K562 (cell line): ENCODE measurements around the gene ARHGEF35. TPM values are rescaled to one million over a fixed set of nuclear protein-coding genes. Genes with fewer than 3 reads are reported as not detected.
"Not testable (repeated sequence)": the region's sequence is repeated elsewhere in the genome, so short reads cannot be mapped to it uniquely, and the experiment has no call there.

ENCODE experiments used
- ATAC-seq: fragments of 200-7000 bp; cut with Tn5 transposase; 3 replicates; pipeline ENCODE4 v1.9.1; 2020; ENCODE audit warnings: moderate library complexity
- BruUV-seq: library from RNA; stranded (reverse); fragments of 400-500 nt; replicated peaks from 2 replicates; lab custom pipeline; 2021; lab: Mats Ljungman, UMichigan
- CTCF ChIA-PET: fragments of 300-600 bp; formaldehyde crosslinking; extraction: SDS; loops from one replicate; lab custom pipeline; 2021; ENCODE audit warnings: low intra/inter-chr PET ratio; lab: Yijun Ruan, JAX
- POLR2A ChIA-PET: fragments of 300-600, 350-650 bp; sonication (Branson Sonifier 250); formaldehyde crosslinking; extraction: SDS; loops from one replicate; lab custom pipeline; 2021; ENCODE audit warnings: antibody characterized with exemption, inconsistent platforms; lab: Yijun Ruan, JAX
- DNase-seq, 4 experiments: peaks; one replicate each; pipeline versions ENCODE4 v3.0.0 to v3.0.0-alpha.2; 2011 to 2018; ENCODE audit warnings: low spot score in 3 of 4, mixed read lengths in 3 of 4; ENCODE audit errors: extremely low read depth in 1 of 4
- FAIRE-seq: peaks from 2 replicates; lab custom pipeline; 2011; peaks lifted over from hg19 to GRCh38; lab: Jason Lieb, UNC
- H2AFZ ChIP-seq: 2 replicates; pipeline ENCODE4 v1.6.0; 2011; ENCODE audit warnings: low read depth, low read length, control low read depth, inconsistent platforms
- H3K27ac ChIP-seq: fragments of 200-600 bp; 3 replicates; pipeline ENCODE4 v1.8.0; 2011; ENCODE audit warnings: low read depth, mild to moderate bottlenecking, control low read depth, inconsistent platforms, low read length, moderate library complexity, mixed read lengths; ENCODE audit errors: extremely low read depth
- H3K27me3 ChIP-seq, 2 experiments: fragments of 300-600 bp in 1 of 2; 2 replicates in 1 of 2; 3 replicates in 1 of 2; pipeline versions ENCODE4 v1.6.0 to v1.8.0; 2011; ENCODE audit warnings: inconsistent platforms in 2 of 2, low read length in 2 of 2, mild to moderate bottlenecking in 1 of 2, mixed read lengths in 1 of 2, moderate library complexity in 1 of 2; ENCODE audit not compliant: control insufficient read depth in 2 of 2, insufficient read depth in 2 of 2
- H3K36me3 ChIP-seq: fragments of 300-600 bp; 3 replicates; pipeline ENCODE4 v1.8.0; 2011; ENCODE audit warnings: mild to moderate bottlenecking, low read length, inconsistent platforms; ENCODE audit not compliant: control insufficient read depth, insufficient read depth
- H3K4me1 ChIP-seq, 2 experiments: fragments of 200-600 bp in 1 of 2; replicated peaks in 1 of 2; 2 replicates in 1 of 2; 3 replicates in 1 of 2; pipeline versions ENCODE4 v1.5.1 to v1.8.0; 2011; ENCODE audit warnings: inconsistent platforms in 2 of 2, low read length in 2 of 2, mild to moderate bottlenecking in 1 of 2, mixed read lengths in 1 of 2, moderate library complexity in 1 of 2; ENCODE audit not compliant: control insufficient read depth in 2 of 2, insufficient read depth in 2 of 2
- H3K4me2 ChIP-seq: 2 replicates; pipeline ENCODE4 v1.6.1; 2011; ENCODE audit warnings: low read length, control low read depth, inconsistent platforms, mixed read lengths; ENCODE audit not compliant: insufficient read depth
- H3K4me3 ChIP-seq: fragments of 200-600 bp; sonication (generic), shearing (Covaris generic); 2 replicates; pipeline ENCODE4 v1.5.1; 2016; ENCODE audit warnings: control low read depth, inconsistent platforms
- H3K79me2 ChIP-seq: fragments of 200-600 bp; 3 replicates; pipeline ENCODE4 v1.8.0; 2011; ENCODE audit warnings: low read length, inconsistent platforms; ENCODE audit not compliant: control insufficient read depth, insufficient read depth
- H3K9ac ChIP-seq, 2 experiments: 2 replicates each; pipeline versions ENCODE4 v1.6.0 to v1.6.1; 2011; ENCODE audit warnings: low read depth in 2 of 2, low read length in 2 of 2, control low read depth in 1 of 2, inconsistent platforms in 1 of 2, mild to moderate bottlenecking in 1 of 2, mixed read lengths in 1 of 2; ENCODE audit not compliant: insufficient read depth in 1 of 2
- H3K9me1 ChIP-seq: one replicate; pipeline ENCODE4 v1.6.0; 2011; ENCODE audit warnings: inconsistent platforms, mild to moderate bottlenecking, low read length, moderate library complexity; ENCODE audit not compliant: control insufficient read depth, insufficient read depth
- H3K9me3 ChIP-seq: replicated peaks from 2 replicates; pipeline ENCODE4 v1.5.1; 2011; ENCODE audit warnings: low read depth, low read length, inconsistent platforms; ENCODE audit not compliant: control insufficient read depth, insufficient read depth
- H4K20me1 ChIP-seq: replicated peaks from 2 replicates; pipeline ENCODE4 v1.6.1; 2011; ENCODE audit warnings: low read length, inconsistent platforms, mixed read lengths; ENCODE audit not compliant: control insufficient read depth, insufficient read depth
- RAD21 ChIP-seq, 2 experiments: fragments of 250-450 bp in 1 of 2; fragments of 450-650 bp in 1 of 2; sonication (Bioruptor Pico) in 1 of 2; formaldehyde crosslinking in 1 of 2; IDR thresholded peaks in 1 of 2; conservative IDR thresholded peaks in 1 of 2; 2 replicates each; pipeline versions ENCODE4 v1.4.0 to v1.8.0; 2020 to 2022; ENCODE audit warnings: mild to moderate bottlenecking in 2 of 2, moderate library complexity in 1 of 2
- whole genome bisulfite sequencing: fragments of 100-300 bp; shearing (Covaris generic); methylation state at CpG from one replicate; pipeline ENCODE4 v1.1.6; 2016; ENCODE audit warnings: low coverage, mixed read lengths; ENCODE audit not compliant: insufficient coverage; ENCODE audit errors: missing lambda C conversion rate; 5-methylcytosine and 5-hydroxymethylcytosine counted together
- in situ Hi-C: fragments of 300-500 bp; cut with MboI; formaldehyde crosslinking; loops from 4 replicates; pipeline ENCODE4 v1.15.0; 2018; ENCODE audit warnings: inconsistent platforms, mixed read lengths
- intact Hi-C: fragments of 100-400 bp; cut with micrococcal nuclease; formaldehyde crosslinking; loops from 2 replicates; pipeline ENCODE4 v1.14.2; 2022
- polyA plus RNA-seq, 8 experiments: library from polyadenylated mRNA; depleted of rRNA in 4 of 8; stranded (reverse) in 5 of 8; unstranded in 3 of 8; fragments of >200 nt; fragmentation: Nextera tagmentation in 2 of 8; fragmentation: Illumina TruSeq in 1 of 8; extraction: Ambion mirVana in 2 of 8; extraction: Trizol in 1 of 8; gene quantifications; 2 replicates each; pipeline versions ENCODE4 v1.2.1 to v1.2.3, GENCODE V29; 2011 to 2014; ENCODE audit warnings: inconsistent platforms in 1 of 8, missing spikeins in 1 of 8
- total RNA-seq, 7 experiments: library from RNA; depleted of rRNA in 6 of 7; stranded (reverse); fragments of >200 nt in 6 of 7; fragmentation: Illumina TruSeq in 2 of 7; extraction: Trizol in 2 of 7; gene quantifications; 2 replicates each; pipeline versions ENCODE4 v1.2.1 to v1.2.3, GENCODE V29; 2011 to 2021; ENCODE audit warnings: low replicate concordance in 1 of 7
- TF ChIP-seq, protein P1 (sequence below): fragments of 450-650 bp; formaldehyde crosslinking; IDR thresholded peaks from 2 replicates; pipeline ENCODE4 v1.4.0; 2020; ENCODE audit warnings: mild to moderate bottlenecking, moderate library complexity
- TF ChIP-seq, protein P2 (sequence below), 2 experiments: fragments of 450-650 bp; formaldehyde crosslinking in 1 of 2; IDR thresholded peaks; 2 replicates each; pipeline versions ENCODE4 v1.4.0 to v1.6.1; 2014 to 2020; ENCODE audit warnings: mild to moderate bottlenecking in 2 of 2, borderline replicate concordance in 1 of 2, low read depth in 1 of 2
- TF ChIP-seq, protein P3 (sequence below): IDR thresholded peaks from 2 replicates; pipeline ENCODE4 v1.6.1; 2016; ENCODE audit warnings: missing genetic modification characterization, missing compliant biosample characterization
- TF ChIP-seq, protein P4 (sequence below), 3 experiments: IDR thresholded peaks in 2 of 3; conservative IDR thresholded peaks in 1 of 3; 2 replicates each; pipeline ENCODE4 v1.5.1; 2011 to 2012; ENCODE audit warnings: low read length in 3 of 3, mild to moderate bottlenecking in 3 of 3, control low read depth in 2 of 3, improper control_type of control experiment in 1 of 3, inconsistent platforms in 1 of 3, low read depth in 1 of 3, mixed read lengths in 1 of 3, moderate library complexity in 1 of 3; ENCODE audit not compliant: insufficient read depth in 2 of 3

ARHGEF35 gene
- total and polyA plus RNA-seq, 9 of the 15 experiments (the other 6 are each of a cell fraction or from before 2014, with no cell fraction given) = 0.16 to 0.59 (median 0.35) TPM; not detected in 3

DNA sequence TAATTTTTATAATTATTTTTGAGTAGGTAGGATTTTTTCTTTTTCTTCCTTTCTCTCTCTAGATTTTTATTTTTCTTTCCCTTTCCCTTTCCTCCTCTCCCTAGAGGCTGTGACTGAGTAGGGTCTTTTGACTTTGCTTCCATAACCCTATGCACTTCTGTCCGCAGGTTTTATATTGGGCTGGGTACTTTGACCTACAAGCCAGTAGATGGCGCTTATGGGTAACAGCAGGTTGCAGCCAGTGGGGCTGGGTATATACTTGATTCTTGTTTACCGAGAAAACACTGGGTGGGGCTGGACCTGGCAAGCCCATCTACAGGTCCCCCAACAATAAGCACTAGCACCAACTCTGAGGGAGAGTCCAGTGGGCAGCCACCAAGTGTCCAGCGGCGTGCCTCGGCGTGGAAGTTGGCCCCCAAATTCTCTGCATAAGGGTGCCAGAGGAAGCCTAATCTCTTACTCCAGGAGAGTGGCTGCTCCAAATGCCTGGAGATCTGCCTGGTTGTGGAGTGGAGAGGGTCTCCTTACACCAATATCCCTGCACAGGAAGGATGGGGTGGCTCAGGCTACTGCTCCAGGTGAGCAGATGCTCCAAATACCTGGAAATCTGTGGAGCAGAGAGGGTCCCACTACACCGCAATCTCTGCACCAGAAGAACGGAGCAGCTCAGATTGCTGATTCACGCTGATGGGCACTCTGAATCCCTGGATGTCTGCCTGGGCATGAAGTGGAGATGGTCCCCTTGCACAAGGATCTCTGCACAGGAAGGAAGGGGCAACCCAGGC lies 17.1 kb downstream of the ARHGEF35 start:
- H3K27ac ChIP-seq, in situ Hi-C loops, H4K20me1 ChIP-seq, H3K4me3 ChIP-seq, POLR2A ChIA-PET, H3K9me1 ChIP-seq, H3K79me2 ChIP-seq, H3K36me3 ChIP-seq, CTCF ChIA-PET, H3K4me1 ChIP-seq, H2AFZ ChIP-seq, H3K4me2 ChIP-seq, H3K27me3 ChIP-seq, BruUV-seq, H3K9ac ChIP-seq, H3K9me3 ChIP-seq: not testable (repeated sequence)
- WGBS = 0% methylated on average over 3 of the region's 10 CpGs
- intact Hi-C loops = loop anchor here (10.0 kb wide), 1 partner anchor 216 kb away; no protein-coding TSS in a partner anchor
- ATAC-seq = peak; percentile 97
- peak; percentile 35 for FAIRE-seq
- DNase-seq = peak in 1 of 4 experiments; percentile 27
- TF ChIP-seq, protein P1, sequence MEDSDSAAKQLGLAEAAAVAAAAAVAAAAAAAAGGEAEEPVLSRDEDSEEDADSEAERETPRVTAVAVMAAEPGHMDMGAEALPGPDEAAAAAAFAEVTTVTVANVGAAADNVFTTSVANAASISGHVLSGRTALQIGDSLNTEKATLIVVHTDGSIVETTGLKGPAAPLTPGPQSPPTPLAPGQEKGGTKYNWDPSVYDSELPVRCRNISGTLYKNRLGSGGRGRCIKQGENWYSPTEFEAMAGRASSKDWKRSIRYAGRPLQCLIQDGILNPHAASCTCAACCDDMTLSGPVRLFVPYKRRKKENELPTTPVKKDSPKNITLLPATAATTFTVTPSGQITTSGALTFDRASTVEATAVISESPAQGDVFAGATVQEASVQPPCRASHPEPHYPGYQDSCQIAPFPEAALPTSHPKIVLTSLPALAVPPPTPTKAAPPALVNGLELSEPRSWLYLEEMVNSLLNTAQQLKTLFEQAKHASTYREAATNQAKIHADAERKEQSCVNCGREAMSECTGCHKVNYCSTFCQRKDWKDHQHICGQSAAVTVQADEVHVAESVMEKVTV (CRISPR knock-in tag) = peak; percentile 28; the same call in 1 of the 2 replicates
- TF ChIP-seq RAD21 (CRISPR knock-in tag; conservative IDR thresholded peaks at IDR 0.05 in 1 of 2, IDR thresholded peaks at IDR 0.05 in 1 of 2) = peak; percentile 55 to 64
- TF ChIP-seq, protein P2, sequence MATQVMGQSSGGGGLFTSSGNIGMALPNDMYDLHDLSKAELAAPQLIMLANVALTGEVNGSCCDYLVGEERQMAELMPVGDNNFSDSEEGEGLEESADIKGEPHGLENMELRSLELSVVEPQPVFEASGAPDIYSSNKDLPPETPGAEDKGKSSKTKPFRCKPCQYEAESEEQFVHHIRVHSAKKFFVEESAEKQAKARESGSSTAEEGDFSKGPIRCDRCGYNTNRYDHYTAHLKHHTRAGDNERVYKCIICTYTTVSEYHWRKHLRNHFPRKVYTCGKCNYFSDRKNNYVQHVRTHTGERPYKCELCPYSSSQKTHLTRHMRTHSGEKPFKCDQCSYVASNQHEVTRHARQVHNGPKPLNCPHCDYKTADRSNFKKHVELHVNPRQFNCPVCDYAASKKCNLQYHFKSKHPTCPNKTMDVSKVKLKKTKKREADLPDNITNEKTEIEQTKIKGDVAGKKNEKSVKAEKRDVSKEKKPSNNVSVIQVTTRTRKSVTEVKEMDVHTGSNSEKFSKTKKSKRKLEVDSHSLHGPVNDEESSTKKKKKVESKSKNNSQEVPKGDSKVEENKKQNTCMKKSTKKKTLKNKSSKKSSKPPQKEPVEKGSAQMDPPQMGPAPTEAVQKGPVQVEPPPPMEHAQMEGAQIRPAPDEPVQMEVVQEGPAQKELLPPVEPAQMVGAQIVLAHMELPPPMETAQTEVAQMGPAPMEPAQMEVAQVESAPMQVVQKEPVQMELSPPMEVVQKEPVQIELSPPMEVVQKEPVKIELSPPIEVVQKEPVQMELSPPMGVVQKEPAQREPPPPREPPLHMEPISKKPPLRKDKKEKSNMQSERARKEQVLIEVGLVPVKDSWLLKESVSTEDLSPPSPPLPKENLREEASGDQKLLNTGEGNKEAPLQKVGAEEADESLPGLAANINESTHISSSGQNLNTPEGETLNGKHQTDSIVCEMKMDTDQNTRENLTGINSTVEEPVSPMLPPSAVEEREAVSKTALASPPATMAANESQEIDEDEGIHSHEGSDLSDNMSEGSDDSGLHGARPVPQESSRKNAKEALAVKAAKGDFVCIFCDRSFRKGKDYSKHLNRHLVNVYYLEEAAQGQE (IDR thresholded peaks at IDR 0.05; ENCODE audit: borderline replicate concordance) = peak; percentile 42; the same call in 1 of the 2 replicates
- TF ChIP-seq, protein P2 (CRISPR knock-in tag; IDR thresholded peaks at IDR 0.05; ENCODE audit: low read depth) = not testable (repeated sequence)
- TF ChIP-seq, protein P3, sequence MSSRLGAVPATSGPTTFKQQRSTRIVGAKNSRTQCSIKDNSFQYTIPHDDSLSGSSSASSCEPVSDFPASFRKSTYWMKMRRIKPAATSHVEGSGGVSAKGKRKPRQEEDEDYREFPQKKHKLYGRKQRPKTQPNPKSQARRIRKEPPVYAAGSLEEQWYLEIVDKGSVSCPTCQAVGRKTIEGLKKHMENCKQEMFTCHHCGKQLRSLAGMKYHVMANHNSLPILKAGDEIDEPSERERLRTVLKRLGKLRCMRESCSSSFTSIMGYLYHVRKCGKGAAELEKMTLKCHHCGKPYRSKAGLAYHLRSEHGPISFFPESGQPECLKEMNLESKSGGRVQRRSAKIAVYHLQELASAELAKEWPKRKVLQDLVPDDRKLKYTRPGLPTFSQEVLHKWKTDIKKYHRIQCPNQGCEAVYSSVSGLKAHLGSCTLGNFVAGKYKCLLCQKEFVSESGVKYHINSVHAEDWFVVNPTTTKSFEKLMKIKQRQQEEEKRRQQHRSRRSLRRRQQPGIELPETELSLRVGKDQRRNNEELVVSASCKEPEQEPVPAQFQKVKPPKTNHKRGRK = peak; percentile 4; the same call in 1 of the 2 replicates
- TF ChIP-seq, protein P4, sequence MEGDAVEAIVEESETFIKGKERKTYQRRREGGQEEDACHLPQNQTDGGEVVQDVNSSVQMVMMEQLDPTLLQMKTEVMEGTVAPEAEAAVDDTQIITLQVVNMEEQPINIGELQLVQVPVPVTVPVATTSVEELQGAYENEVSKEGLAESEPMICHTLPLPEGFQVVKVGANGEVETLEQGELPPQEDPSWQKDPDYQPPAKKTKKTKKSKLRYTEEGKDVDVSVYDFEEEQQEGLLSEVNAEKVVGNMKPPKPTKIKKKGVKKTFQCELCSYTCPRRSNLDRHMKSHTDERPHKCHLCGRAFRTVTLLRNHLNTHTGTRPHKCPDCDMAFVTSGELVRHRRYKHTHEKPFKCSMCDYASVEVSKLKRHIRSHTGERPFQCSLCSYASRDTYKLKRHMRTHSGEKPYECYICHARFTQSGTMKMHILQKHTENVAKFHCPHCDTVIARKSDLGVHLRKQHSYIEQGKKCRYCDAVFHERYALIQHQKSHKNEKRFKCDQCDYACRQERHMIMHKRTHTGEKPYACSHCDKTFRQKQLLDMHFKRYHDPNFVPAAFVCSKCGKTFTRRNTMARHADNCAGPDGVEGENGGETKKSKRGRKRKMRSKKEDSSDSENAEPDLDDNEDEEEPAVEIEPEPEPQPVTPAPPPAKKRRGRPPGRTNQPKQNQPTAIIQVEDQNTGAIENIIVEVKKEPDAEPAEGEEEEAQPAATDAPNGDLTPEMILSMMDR (IDR thresholded peaks at IDR 0.05 in 2 of 3, conservative IDR thresholded peaks at IDR 0.05 in 1 of 3; ENCODE audit: insufficient read depth in 2 of 3, low read depth in 1 of 3, low read length in 3 of 3) = peak in 2 of 3 experiments; percentile 20 to 29; a peak in 1 of 6 replicates
